ENCODE results near the gene GATA2. TPM values are rescaled to one million over a fixed set of nuclear protein-coding genes. Genes with fewer than 3 reads are reported as not detected.
A peak's percentile ranks its signal among the peaks of the same experiment; 100 is the strongest.

Gene GATA2
- total RNA-seq, 3 donors from 2014 or later (not counting 1 experiment from before 2014, with no cell fraction given), result 0.92 to 225 (median 8.4) TPM

DNA sequence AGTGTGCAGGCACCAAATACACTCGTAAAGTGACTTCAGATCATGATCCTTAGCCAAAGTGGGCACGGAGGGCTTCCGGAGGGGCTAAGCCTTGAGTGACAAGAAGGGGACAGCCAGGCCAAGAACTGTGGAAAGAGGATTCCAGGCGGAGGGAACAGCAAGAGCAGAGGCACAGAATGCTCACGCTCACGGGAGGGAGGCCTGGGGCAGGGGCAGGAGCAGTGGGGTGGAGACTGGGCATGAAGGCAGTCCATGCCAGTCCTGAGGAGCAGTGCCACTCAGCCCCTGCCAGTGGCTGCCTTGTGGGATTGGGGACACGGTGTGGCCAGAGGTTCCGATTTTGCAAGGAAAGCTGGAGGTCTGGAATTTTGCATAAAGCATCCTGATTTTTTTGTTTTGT lies 62.3 kb downstream of the GATA2 start:
- Mint-ChIP-seq H3K4me1 (peaks cover 0 to 9% of the 10 kb centered on the region in 2 donors), H3K36me3 (no peaks in the 10 kb centered on the region), H3K4me3 (no peak overlapping the region), H3K27me3 (ENCODE audit: low read depth in 2 of 2) (peaks cover 30 to 35% of the 10 kb centered on the region in 2 donors), H3K27ac (no peak overlapping the region), H3K9me3 (no peaks in the 10 kb centered on the region)
- H3K4me1 ChIP-seq (ENCODE audit: control insufficient read depth, insufficient read depth, low read length), result peaks cover 9% of the 10 kb centered on the region
- ATAC-seq, result no peak
- no peak for TF ChIP-seq CTCF (IDR thresholded peaks at IDR 0.05)
- intact Hi-C loops (cut with micrococcal nuclease), result no loop called here
- H3K27me3 ChIP-seq (ENCODE audit: control insufficient read depth, insufficient read depth, low read length), result peaks cover 3% of the 10 kb centered on the region
- H3K36me3 ChIP-seq (ENCODE audit: control insufficient read depth, insufficient read depth, low read length), result no peaks in the 10 kb centered on the region
- no peaks in the 10 kb centered on the region for H3K9me3 ChIP-seq (ENCODE audit: control insufficient read depth, insufficient read depth, low read length)
- H3K4me3 ChIP-seq (ENCODE audit: low read length), result no peak overlapping the region
- no peak for DNase-seq
- 92% methylated on average over 8 of the region's 8 CpGs for WGBS (ENCODE audit: insufficient coverage)
- no peak overlapping the region for H3K27ac ChIP-seq (ENCODE audit: low read length)

GRCh38 chr3:128430301-128430700 lies 62.7 kb downstream of the GATA2 start:
- no peak overlapping the region for H3K27ac Mint-ChIP-seq
- no peaks in the 10 kb centered on the region for H3K36me3 Mint-ChIP-seq
- ATAC-seq (no peak), DNase-seq (no peak)
- H3K27ac ChIP-seq (ENCODE audit: low read length), result no peak overlapping the region
- H3K4me3 ChIP-seq (ENCODE audit: low read length), result no peak overlapping the region
- peaks cover 3% of the 10 kb centered on the region for H3K27me3 ChIP-seq (ENCODE audit: control insufficient read depth, insufficient read depth, low read length)
- peaks cover 9% of the 10 kb centered on the region for H3K4me1 ChIP-seq (ENCODE audit: control insufficient read depth, insufficient read depth, low read length)
- intact Hi-C loops (cut with micrococcal nuclease), result no loop called here
- no peaks in the 10 kb centered on the region for H3K9me3 Mint-ChIP-seq
- H3K4me3 Mint-ChIP-seq, result no peak overlapping the region
- peaks cover 28 to 35% of the 10 kb centered on the region in 2 donors for H3K27me3 Mint-ChIP-seq (ENCODE audit: low read depth in 2 of 2)
- no peaks in the 10 kb centered on the region for H3K36me3 ChIP-seq (ENCODE audit: control insufficient read depth, insufficient read depth, low read length)
- no peak for TF ChIP-seq CTCF (IDR thresholded peaks at IDR 0.05)
- WGBS (ENCODE audit: insufficient coverage), result 88% methylated on average over 10 of the region's 10 CpGs
- H3K4me1 Mint-ChIP-seq, result peaks cover 0 to 9% of the 10 kb centered on the region in 2 donors
- H3K9me3 ChIP-seq (ENCODE audit: control insufficient read depth, insufficient read depth, low read length), result no peaks in the 10 kb centered on the region

GRCh38 chr3:128429751-128430150 lies 63.2 kb downstream of the GATA2 start:
- intact Hi-C loops (cut with micrococcal nuclease), result no loop called here
- Histone ChIP-seq H3K27ac (ENCODE audit: low read length) (no peak overlapping the region), H3K9me3 (ENCODE audit: control insufficient read depth, insufficient read depth, low read length) (no peaks in the 10 kb centered on the region), H3K4me3 (ENCODE audit: low read length) (no peak overlapping the region), H3K36me3 (ENCODE audit: control insufficient read depth, insufficient read depth, low read length) (no peaks in the 10 kb centered on the region), H3K4me1 (ENCODE audit: control insufficient read depth, insufficient read depth, low read length) (peaks cover 9% of the 10 kb centered on the region), H3K27me3 (ENCODE audit: control insufficient read depth, insufficient read depth, low read length) (peaks cover 3% of the 10 kb centered on the region)
- peaks cover 28 to 35% of the 10 kb centered on the region in 2 donors for H3K27me3 Mint-ChIP-seq (ENCODE audit: low read depth in 2 of 2)
- DNase-seq (no peak), ATAC-seq (peak in 1 of 3 donors; percentile 2)
- H3K4me1 Mint-ChIP-seq, result peaks cover 0 to 9% of the 10 kb centered on the region in 2 donors
- no peaks in the 10 kb centered on the region for H3K36me3 Mint-ChIP-seq
- no peak overlapping the region for H3K4me3 Mint-ChIP-seq
- TF ChIP-seq CTCF (IDR thresholded peaks at IDR 0.05), result no peak
- WGBS (ENCODE audit: insufficient coverage), result 87% methylated on average over 8 of the region's 8 CpGs
- no peaks in the 10 kb centered on the region for H3K9me3 Mint-ChIP-seq
- no peak overlapping the region for H3K27ac Mint-ChIP-seq

Other genes starting within 250 kb of the GATA2 start
- gene DNAJB8, start 26.3 kb downstream of the GATA2 start, total RNA-seq, result not detected
- 100 to 1,000 TPM in 1 of 3 donors, 10 to 100 TPM in 2; 90.5 to 130 (median 92.1) TPM for gene RPN1, start 157.6 kb upstream of the GATA2 start, total RNA-seq
- gene RAB7A, start 233.0 kb upstream of the GATA2 start, total RNA-seq, result 100 to 1,000 TPM; 218 to 233 (median 224) TPM